ENCODE results near the gene CYP26C1. TPM values are rescaled to one million over a fixed set of nuclear protein-coding genes. Genes with fewer than 3 reads are reported as not detected.
"Not testable (repeated sequence)": the region's sequence is repeated elsewhere in the genome, so short reads cannot be mapped to it uniquely, and the experiment has no call there.

CYP26C1 gene
- total RNA-seq, 1 donor from 2014 or later: 0.22 TPM

GRCh38 chr10:93075369-93076221 is 15.0 kb downstream of the CYP26C1 start:
- no peak for DNase-seq (ENCODE audit: low spot score)

GRCh38 chr10:93076871-93077270 is 16.3 kb downstream of the CYP26C1 start:
- DNase-seq (ENCODE audit: low spot score): no peak

- no peak for DNase-seq (ENCODE audit: low spot score)
Observed at GRCh38 chr10:93077860-93078337, 17.3 kb downstream of the CYP26C1 start.

- no peak for DNase-seq (ENCODE audit: low spot score)
Observed at GRCh38 chr10:93079663-93080349, 19.2 kb downstream of the CYP26C1 start.

GRCh38 chr10:93080350-93081046 is 19.9 kb downstream of the CYP26C1 start:
- no peak for DNase-seq (ENCODE audit: low spot score)

- DNase-seq (ENCODE audit: low spot score): no peak
Observed at GRCh38 chr10:93081318-93081717, 20.7 kb downstream of the CYP26C1 start.

- DNase-seq (ENCODE audit: low spot score): no peak
Observed at GRCh38 chr10:93081834-93082233, 21.2 kb downstream of the CYP26C1 start.

GRCh38 chr10:93083743-93084539 is 23.3 kb downstream of the CYP26C1 start:
- no peak for DNase-seq (ENCODE audit: low spot score)

GRCh38 chr10:93085272-93085859 is 24.8 kb downstream of the CYP26C1 start:
- DNase-seq (ENCODE audit: low spot score): no peak

GRCh38 chr10:93086289-93086688 is 25.7 kb downstream of the CYP26C1 start:
- no peak for DNase-seq (ENCODE audit: low spot score)

GRCh38 chr10:93087846-93088245 is 27.2 kb downstream of the CYP26C1 start:
- no peak for DNase-seq (ENCODE audit: low spot score)

GRCh38 chr10:93088466-93088865 is 27.9 kb downstream of the CYP26C1 start:
- DNase-seq (ENCODE audit: low spot score): no peak

- DNase-seq (ENCODE audit: low spot score): no peak
Observed at GRCh38 chr10:93090619-93091018, 30.0 kb downstream of the CYP26C1 start.

- DNase-seq (ENCODE audit: low spot score): no peak
Observed at GRCh38 chr10:93091960-93092359, 31.4 kb downstream of the CYP26C1 start.

GRCh38 chr10:93095225-93095624 is 34.6 kb downstream of the CYP26C1 start:
- DNase-seq (ENCODE audit: low spot score): no peak

- no peak for DNase-seq (ENCODE audit: low spot score)
Observed at GRCh38 chr10:93096901-93097300, 36.3 kb downstream of the CYP26C1 start.

GRCh38 chr10:93097386-93097785 is 36.8 kb downstream of the CYP26C1 start:
- DNase-seq (ENCODE audit: low spot score): no peak

GRCh38 chr10:93098816-93099215 is 38.2 kb downstream of the CYP26C1 start:
- no peak for DNase-seq (ENCODE audit: low spot score)

GRCh38 chr10:93099670-93100069 is 39.1 kb downstream of the CYP26C1 start:
- DNase-seq (ENCODE audit: low spot score): no peak

GRCh38 chr10:93101148-93101547 is 40.5 kb downstream of the CYP26C1 start:
- DNase-seq (ENCODE audit: low spot score): not testable (repeated sequence)

GRCh38 chr10:93103953-93104352 is 43.4 kb downstream of the CYP26C1 start:
- no peak for DNase-seq (ENCODE audit: low spot score)

Data from mesenteric fat pad (tissue), 1 donor.